Fibroblast of mammary gland (primary cell): ENCODE data around the gene ZNF385D.

Experiments
- DNase-seq: peaks from one replicate; pipeline ENCODE4 v3.0.0-alpha.2; 2010; ENCODE audit warnings: low read depth
- H3K4me3 ChIP-seq: 2 replicates; pipeline ENCODE4 v1.5.1; 2011; ENCODE audit warnings: low read depth, mild to moderate bottlenecking, low read length, moderate library complexity; ENCODE audit not compliant: control insufficient read depth
- TF ChIP-seq, protein P1 (sequence below): conservative IDR thresholded peaks from 2 replicates; pipeline ENCODE4 v1.5.1; 2011; ENCODE audit warnings: low read depth, low read length, inconsistent platforms; ENCODE audit not compliant: control insufficient read depth, insufficient read depth

Gene ZNF385D

DNA sequence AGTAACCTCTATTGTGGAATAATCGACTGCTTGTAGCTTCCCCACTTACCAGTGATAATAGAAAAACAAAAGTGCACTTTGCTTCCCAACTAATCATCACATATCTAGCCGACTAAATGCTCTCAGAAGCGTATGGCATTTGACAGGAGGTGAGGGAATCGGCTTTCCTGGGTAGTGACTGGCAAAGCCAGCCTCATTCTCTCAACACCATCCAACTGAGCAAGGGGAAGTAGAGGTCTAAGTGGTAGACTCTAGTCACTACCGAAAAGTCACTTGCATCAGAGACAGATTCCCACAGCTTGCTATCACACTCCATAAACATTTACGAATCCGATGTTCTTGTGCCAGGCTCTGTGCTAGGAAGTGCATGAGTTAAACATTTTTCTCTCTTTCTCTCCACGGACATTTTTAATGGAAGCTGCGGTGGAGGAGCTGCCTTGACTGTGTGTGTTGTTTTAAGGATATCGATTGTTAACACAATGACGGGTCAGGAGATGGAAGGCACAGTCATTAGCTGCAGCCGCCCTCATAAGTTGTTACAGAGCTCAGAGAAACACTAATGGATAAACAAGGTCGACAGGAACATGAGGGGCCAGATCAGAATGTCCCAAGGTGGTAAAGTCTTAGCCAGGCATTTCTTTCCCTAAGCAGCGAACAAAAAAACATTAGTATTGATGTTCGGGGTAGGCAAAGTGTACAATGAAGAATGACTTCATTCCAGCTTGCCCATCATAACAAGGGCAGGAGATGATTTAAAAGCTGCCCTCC is 11.9 kb downstream of the ZNF385D start:
- TF ChIP-seq, protein P1, sequence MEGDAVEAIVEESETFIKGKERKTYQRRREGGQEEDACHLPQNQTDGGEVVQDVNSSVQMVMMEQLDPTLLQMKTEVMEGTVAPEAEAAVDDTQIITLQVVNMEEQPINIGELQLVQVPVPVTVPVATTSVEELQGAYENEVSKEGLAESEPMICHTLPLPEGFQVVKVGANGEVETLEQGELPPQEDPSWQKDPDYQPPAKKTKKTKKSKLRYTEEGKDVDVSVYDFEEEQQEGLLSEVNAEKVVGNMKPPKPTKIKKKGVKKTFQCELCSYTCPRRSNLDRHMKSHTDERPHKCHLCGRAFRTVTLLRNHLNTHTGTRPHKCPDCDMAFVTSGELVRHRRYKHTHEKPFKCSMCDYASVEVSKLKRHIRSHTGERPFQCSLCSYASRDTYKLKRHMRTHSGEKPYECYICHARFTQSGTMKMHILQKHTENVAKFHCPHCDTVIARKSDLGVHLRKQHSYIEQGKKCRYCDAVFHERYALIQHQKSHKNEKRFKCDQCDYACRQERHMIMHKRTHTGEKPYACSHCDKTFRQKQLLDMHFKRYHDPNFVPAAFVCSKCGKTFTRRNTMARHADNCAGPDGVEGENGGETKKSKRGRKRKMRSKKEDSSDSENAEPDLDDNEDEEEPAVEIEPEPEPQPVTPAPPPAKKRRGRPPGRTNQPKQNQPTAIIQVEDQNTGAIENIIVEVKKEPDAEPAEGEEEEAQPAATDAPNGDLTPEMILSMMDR, result no peak
- DNase-seq, result no peak
- H3K4me3 ChIP-seq, result no peak overlapping the region

DNA sequence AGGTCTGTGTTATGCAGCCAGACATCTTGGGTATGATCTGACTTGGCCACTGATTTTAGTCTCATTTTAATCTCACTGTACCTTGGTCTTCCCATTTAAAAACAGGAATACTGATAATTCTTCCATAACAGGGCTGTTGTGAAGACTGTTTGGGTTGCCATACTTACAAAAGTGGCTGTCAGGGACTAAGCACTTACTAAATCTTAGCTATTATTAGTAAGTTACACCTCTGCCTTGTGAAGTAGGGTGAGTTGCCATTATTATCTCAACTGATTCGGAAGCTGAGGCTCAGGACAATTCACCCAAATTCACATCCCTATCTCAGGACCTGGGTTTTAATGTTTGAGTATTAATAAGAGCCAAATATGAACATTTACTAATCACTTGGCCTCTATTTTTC is 12.7 kb downstream of the ZNF385D start:
- H3K4me3 ChIP-seq, result no peak overlapping the region
- TF ChIP-seq, protein P1, result no peak
- no peak for DNase-seq

DNA sequence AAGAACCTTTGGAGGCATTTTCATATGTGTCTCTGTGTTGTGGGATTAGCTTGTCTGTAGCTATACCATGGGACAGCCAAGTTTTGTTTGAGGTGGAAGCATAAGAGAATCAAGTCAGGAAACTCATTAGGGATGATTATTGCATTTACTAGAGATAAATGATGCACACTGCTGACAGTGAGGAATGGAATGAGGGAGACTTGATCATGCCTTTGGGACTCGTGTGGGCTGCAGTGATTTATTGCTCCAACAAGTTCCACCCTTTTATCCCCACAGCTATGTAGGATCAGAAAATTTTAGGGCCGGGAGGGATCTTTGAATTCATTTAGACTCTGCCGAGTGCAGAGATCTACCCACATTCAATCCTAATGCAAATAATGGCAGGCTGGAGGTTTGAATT is 16.3 kb downstream of the ZNF385D start:
- H3K4me3 ChIP-seq, result no peak overlapping the region
- DNase-seq, result peak; percentile 76
- TF ChIP-seq, protein P1, result no peak

DNA sequence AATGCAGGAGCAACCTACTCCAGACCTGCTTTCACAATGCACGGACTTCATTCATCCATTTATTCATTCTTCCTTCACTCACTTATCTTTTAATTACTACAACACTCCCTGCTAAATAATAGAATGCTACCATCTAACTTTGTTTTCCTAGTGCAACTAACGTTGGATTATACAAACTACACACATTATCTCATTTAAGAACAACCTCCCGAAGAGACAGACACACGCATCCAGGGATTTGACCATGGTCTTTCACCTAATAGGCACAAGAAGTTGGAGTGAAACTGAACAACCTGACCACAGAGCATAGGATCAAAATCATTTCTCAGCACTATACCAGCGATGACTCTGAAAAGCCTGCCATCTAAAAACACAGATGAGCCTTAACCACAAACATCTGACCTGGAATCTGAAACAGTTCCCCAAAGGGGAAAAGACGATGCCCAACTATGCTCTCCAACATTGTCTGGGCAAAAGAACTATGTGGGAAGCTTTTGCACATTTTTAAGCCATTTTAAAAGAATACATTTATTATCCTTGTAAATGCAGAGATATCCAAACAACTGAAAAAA is 21.0 kb downstream of the ZNF385D start:
- H3K4me3 ChIP-seq, result no peak overlapping the region
- TF ChIP-seq, protein P1, result no peak
- DNase-seq, result peak; percentile 88

DNA sequence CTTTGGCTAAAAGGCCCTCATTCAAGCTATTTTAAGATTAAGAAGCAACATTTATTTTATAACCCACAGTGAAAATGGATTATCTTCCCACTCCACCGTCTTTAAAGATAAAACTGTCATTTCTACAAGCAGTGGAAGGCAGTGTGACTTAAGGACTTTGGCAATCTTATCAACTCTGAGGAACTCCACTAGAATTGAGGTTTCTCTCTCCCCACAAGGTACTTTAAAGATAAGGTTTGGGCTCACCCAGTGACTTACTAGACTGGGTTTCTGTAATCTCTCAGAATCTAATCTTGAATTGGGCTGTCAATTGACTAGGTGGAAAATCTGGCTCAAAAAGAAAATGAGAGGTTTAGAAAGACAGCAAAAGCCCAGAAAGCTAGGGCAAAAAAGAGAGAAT is 21.7 kb downstream of the ZNF385D start:
- H3K4me3 ChIP-seq, result no peak overlapping the region

DNA sequence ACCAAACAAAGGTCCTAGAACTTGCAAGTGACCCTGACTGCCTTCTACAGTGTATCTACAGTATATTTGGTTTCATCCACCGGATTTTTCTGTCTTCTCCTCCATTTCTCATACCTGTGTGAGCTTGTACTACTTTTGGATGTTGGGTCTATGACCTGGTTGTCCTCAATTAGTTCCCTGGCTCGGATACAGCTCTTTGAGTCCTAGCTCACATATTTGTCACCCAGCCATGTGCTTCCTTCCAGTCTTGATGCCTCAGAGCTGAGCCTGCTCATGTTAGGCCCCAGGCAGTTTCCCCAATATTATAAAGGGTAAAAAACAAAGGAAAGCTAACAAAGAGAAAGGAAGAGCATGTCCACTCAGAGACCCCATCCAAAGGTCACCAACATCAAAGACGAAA is 28.2 kb downstream of the ZNF385D start:
- no peak overlapping the region for H3K4me3 ChIP-seq
- TF ChIP-seq, protein P1, result no peak
- DNase-seq, result no peak

More for the DNA sequence above, 21.7 kb downstream of the ZNF385D start:
- DNase-seq, result no peak
- TF ChIP-seq, protein P1, result no peak
